Spinal cord (tissue), 10 donors: ENCODE data around the gene TSC22D4. TPM values are rescaled to one million over a fixed set of nuclear protein-coding genes. Genes with fewer than 3 reads are reported as not detected.

Experiments
- DNase-seq, 6 donors: peaks; one replicate each; pipeline versions ENCODE4 v3.0.0 to v3.0.0-alpha.2; 2013 to 2015; ENCODE audit warnings: low spot score in 6 of 6, low read depth in 4 of 6
- H3K27ac ChIP-seq: one replicate; pipeline ENCODE4 v1.5.1; 2013; ENCODE audit warnings: low read depth, low read length, control low read depth
- H3K27me3 ChIP-seq: one replicate; pipeline ENCODE4 v1.6.1; 2013; ENCODE audit warnings: low read length; ENCODE audit not compliant: control insufficient read depth, insufficient read depth
- H3K36me3 ChIP-seq: one replicate; pipeline ENCODE4 v1.6.1; 2013; ENCODE audit warnings: low read length; ENCODE audit not compliant: control insufficient read depth, insufficient read depth
- H3K4me1 ChIP-seq: one replicate; pipeline ENCODE4 v1.6.1; 2013; ENCODE audit warnings: low read length; ENCODE audit not compliant: control insufficient read depth, insufficient read depth
- H3K4me3 ChIP-seq: one replicate; pipeline ENCODE4 v1.5.1; 2013; ENCODE audit warnings: low read depth, low read length, control low read depth
- H3K9me3 ChIP-seq: one replicate; pipeline ENCODE4 v1.6.1; 2013; ENCODE audit warnings: low read length; ENCODE audit not compliant: control insufficient read depth, insufficient read depth
- WGBS: methylation state at CpG from one replicate; pipeline ENCODE4 v1.1.5; 2013; ENCODE audit warnings: missing lambda C conversion rate; ENCODE audit not compliant: insufficient coverage; 5-methylcytosine and 5-hydroxymethylcytosine counted together
- polyA plus RNA-seq, 2 donors: library from polyadenylated mRNA; unstranded; fragments of 120-200 nt; gene quantifications; one replicate each; pipeline ENCODE4 v1.2.1, GENCODE V29; 2013; ENCODE audit not compliant: insufficient read length in 2 of 2
- total RNA-seq, 2 donors: library from RNA; depleted of rRNA in 1 of 2; stranded (reverse); fragments of 120-200 nt in 1 of 2; fragments of >200 nt in 1 of 2; gene quantifications; one replicate each; pipeline versions ENCODE4 v1.2.3 to v1.2.4, GENCODE V29; 2013 to 2014
- donor health status: healthy.

TSC22D4 gene
- total and polyA plus RNA-seq, 4 donors, result 67.4 to 376 (median 233) TPM

DNA sequence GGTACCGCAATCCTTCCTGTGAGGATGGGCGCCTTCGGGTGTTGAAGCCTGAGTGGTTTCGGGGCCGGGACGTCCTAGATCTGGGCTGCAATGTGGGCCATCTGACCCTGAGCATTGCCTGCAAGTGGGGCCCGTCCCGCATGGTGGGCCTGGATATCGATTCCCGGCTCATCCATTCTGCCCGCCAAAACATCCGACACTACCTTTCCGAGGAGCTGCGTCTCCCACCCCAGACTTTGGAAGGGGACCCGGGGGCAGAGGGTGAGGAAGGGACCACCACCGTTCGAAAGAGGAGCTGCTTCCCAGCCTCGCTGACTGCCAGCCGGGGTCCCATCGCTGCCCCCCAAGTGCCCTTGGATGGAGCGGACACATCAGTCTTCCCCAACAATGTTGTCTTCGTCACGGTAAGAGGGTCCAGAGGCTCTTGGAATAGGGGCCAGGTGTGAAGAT lies 47.7 kb downstream of the TSC22D4 start:
- no peak for DNase-seq
- 87% methylated on average over 19 of the region's 23 CpGs for WGBS
- H3K9me3 ChIP-seq, result no peaks in the 10 kb centered on the region
- H3K4me3 ChIP-seq, result no peak overlapping the region
- H3K36me3 ChIP-seq, result peaks cover 45% of the 10 kb centered on the region
- H3K27me3 ChIP-seq, result no peaks in the 10 kb centered on the region
- H3K4me1 ChIP-seq, result peaks cover 53% of the 10 kb centered on the region
- no peak overlapping the region for H3K27ac ChIP-seq

DNA sequence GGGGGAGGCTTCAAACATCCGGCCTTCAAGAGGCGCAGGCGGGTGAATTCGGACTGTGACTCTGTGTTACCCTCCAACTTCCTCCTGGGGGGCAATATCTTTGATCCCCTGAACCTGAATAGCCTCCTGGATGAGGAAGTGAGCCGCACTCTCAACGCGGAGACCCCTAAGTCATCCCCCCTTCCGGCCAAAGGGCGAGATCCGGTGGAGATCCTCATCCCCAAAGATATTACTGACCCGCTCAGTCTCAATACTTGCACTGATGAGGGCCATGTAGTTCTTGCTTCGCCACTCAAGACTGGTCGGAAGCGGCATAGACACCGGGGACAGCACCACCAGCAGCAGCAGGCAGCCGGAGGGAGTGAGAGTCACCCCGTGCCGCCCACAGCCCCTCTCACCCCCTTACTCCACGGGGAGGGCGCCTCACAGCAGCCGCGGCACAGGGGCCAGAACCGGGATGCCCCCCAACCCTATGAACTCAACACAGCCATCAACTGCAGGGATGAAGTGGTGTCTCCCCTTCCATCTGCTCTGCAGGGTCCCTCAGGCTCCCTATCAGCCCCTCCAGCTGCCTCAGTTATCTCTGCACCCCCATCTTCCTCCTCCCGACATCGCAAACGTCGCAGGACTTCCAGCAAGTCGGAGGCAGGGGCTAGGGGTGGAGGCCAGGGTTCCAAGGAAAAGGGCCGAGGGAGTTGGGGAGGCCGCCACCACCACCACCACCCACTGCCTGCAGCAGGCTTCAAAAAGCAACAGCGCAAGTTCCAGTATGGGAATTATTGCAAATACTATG lies 48.3 kb downstream of the TSC22D4 start:
- H3K36me3 ChIP-seq, result peaks cover 43% of the 10 kb centered on the region
- H3K4me1 ChIP-seq, result peaks cover 53% of the 10 kb centered on the region
- peak overlapping the region; percentile 87 for H3K4me3 ChIP-seq
- no peaks in the 10 kb centered on the region for H3K27me3 ChIP-seq
- WGBS, result 16% methylated on average over 24 of the region's 31 CpGs
- no peaks in the 10 kb centered on the region for H3K9me3 ChIP-seq
- peak overlapping the region; percentile 100 for H3K27ac ChIP-seq
- DNase-seq, result no peak

- no peaks in the 10 kb centered on the region for H3K9me3 ChIP-seq
- peaks cover 44% of the 10 kb centered on the region for H3K4me1 ChIP-seq
- H3K27me3 ChIP-seq, result no peaks in the 10 kb centered on the region
These were observed 49.1 kb downstream of the TSC22D4 start, which contains the start of gene MEPCE for GRCh38 chr7:100429637-100430492. Gene MEPCE (plus strand): TSS chr7:100429831. CDS start chr7:100430019, 188 bp downstream.

DNA sequence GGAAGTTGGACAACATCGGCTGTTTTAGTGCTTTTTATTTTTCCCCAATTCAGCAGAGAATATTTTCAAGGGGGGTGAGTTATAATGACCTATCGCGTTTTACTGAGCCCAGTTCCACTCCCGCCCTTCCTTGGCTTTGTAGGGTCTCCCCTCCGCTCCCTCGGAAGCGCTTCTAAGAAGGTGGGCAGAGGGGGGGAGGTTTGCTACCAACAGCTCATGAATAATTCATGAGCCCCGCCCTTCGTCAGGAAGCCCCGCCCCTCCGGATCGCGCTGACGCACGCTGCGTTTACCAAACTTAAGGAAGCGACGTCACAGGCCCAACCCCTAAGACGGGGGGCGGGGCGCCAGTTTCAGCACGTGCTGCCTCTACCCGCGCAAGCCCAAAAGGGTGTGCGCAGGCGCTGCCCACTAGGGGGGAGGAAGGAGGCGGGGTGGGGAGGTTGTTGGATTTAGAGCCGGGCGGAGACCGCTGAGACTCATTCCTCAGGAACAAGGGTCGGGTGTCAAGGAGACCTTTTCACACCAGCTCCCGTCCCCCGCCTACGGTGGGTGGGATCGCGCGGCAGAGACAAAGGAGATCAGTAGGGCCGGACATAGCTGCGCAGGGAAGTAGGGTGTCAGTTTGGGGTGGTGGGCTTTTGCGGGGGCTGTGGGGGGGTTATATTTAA lies 49.9 kb downstream of the TSC22D4 start:
- Histone ChIP-seq H3K27ac (peak overlapping the region; percentile 100), H3K9me3 (no peaks in the 10 kb centered on the region), H3K4me3 (peak overlapping the region; percentile 87), H3K4me1 (peaks cover 41% of the 10 kb centered on the region), H3K27me3 (no peaks in the 10 kb centered on the region), H3K36me3 (peaks cover 27% of the 10 kb centered on the region)
- peak; percentile 98 to 100 (median 100) for DNase-seq
- WGBS, result under 1% methylated on average over 23 of the region's 40 CpGs

More at GRCh38 chr7:100429637-100430492, 49.1 kb downstream of the TSC22D4 start, which contains the start of gene MEPCE:
- Histone ChIP-seq H3K27ac (peak within 1 kb of the TSS; percentile 100), H3K36me3 (peaks cover 35% of the 10 kb centered on the region), H3K4me3 (peak within 1 kb of the TSS; percentile 87)
- peak; percentile 92 to 99 (median 96) for DNase-seq
- under 1% methylated on average over 89 of the region's 95 CpGs for WGBS

DNA sequence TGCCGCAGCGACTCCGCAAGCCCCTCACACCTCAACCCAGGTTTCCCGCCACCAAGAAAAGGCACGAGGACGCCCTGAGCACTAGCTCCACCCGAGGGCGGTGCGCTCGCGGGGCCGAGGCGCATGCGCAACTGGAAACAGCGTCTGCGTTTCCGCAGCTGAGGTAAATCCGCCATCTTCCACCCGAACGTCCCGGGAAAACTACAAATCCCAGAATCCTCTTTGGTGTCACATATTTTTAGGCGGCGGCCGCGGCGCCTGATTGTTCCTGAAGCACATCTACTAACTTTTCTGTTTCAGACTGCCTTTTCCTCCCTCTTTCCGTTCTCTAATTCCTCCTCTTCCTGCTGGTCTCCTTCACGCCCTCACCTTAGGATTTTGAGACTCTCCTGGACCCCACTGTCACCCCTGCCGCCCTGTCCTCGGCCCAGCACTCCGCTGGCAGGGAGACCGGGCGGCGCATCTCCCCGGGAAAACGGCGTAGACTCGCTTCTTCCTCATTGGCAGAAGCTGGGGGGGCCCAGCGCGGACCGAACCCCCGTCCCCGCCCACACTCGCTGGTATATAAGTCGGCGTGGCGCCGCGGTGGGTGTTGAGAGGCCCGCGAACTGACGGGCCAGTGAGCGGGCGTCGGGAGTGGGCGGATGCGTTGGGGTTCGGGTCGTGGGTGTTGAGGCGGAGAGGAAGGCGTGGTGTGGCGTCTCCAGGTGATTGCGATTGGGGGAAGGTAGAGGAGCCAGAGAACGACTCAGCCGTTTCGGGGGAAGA lies 50.6 kb downstream of the TSC22D4 start, which contains the start of gene ZCWPW1:
Gene ZCWPW1, minus strand, starts transcription at position 505 of the 768 bp plus-strand sequence. CDS start 8,054 bp downstream, outside the sequence.
- no peaks in the 10 kb centered on the region for H3K27me3 ChIP-seq
- peaks cover 20% of the 10 kb centered on the region for H3K36me3 ChIP-seq
- WGBS, result under 1% methylated on average over 64 of the region's 66 CpGs

GRCh38 chr7:100427762-100428198 lies 51.2 kb downstream of the TSC22D4 start:
- WGBS, result 38% methylated on average over 12 of the region's 16 CpGs
- Histone ChIP-seq H3K36me3 (peaks cover 14% of the 10 kb centered on the region), H3K27ac (peak overlapping the region; percentile 100), H3K4me3 (peak overlapping the region; percentile 87), H3K9me3 (no peaks in the 10 kb centered on the region), H3K4me1 (peaks cover 36% of the 10 kb centered on the region), H3K27me3 (no peaks in the 10 kb centered on the region)
- DNase-seq, result no peak

More for the DNA sequence above, 50.6 kb downstream of the TSC22D4 start, which contains the start of gene ZCWPW1:
- Histone ChIP-seq H3K4me1 (peaks cover 41% of the 10 kb centered on the region), H3K9me3 (no peaks in the 10 kb centered on the region), H3K27ac (peak within 1 kb of the TSS; percentile 100), H3K4me3 (peak within 1 kb of the TSS; percentile 87)
- DNase-seq, result peak; percentile 94 to 99 (median 96)

DNA sequence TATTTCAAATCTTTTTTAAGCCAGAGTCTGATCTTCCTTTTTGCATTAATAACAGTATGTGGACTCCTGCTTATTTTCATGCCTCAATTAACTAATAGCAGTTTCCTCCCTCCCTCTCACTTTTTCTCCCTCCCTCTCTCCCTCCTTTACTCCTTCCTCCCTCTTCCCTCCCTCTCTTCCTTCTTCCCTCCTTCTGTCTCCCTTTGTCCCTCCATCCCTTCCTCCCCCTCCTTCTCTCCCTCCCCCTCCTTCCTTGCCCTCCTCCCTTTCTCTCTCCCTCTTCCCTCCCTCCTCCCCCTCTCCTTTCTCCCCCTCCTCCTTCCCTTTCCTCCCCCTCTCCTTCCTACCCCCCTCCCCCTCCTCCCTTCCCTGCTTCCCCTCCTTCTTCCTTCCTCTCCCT lies 52.5 kb downstream of the TSC22D4 start:
- H3K4me3 ChIP-seq, result no peak overlapping the region
- no peak for DNase-seq
- peaks cover 23% of the 10 kb centered on the region for H3K4me1 ChIP-seq
- H3K9me3 ChIP-seq, result no peaks in the 10 kb centered on the region
- peaks cover 9% of the 10 kb centered on the region for H3K36me3 ChIP-seq
- no peak overlapping the region for H3K27ac ChIP-seq
- no peaks in the 10 kb centered on the region for H3K27me3 ChIP-seq

- H3K9me3 ChIP-seq, result no peaks in the 10 kb centered on the region
- H3K27ac ChIP-seq, result no peak overlapping the region
- WGBS, result no CpG with 5 or more reads among the region's 1 CpG
- H3K27me3 ChIP-seq, result no peaks in the 10 kb centered on the region
- H3K4me3 ChIP-seq, result no peak overlapping the region
- DNase-seq, result no peak
- H3K36me3 ChIP-seq, result no peaks in the 10 kb centered on the region
- H3K4me1 ChIP-seq, result peaks cover 11% of the 10 kb centered on the region
These were observed 53.7 kb downstream of the TSC22D4 start for GRCh38 chr7:100425347-100425746.
